Ovary (tissue), 3 donors: ENCODE measurements around the gene HSD11B1L.

ENCODE experiments used
- EP300 ChIP-seq: sonication (generic); formaldehyde crosslinking; IDR thresholded peaks from one replicate; pipeline ENCODE4 v1.6.1; 2017; ENCODE audit warnings: antibody characterized with exemption
- POLR2A ChIP-seq: fragments of 450-650 bp; IDR thresholded peaks from one replicate; pipeline ENCODE4 v1.6.1; 2017; ENCODE audit warnings: antibody characterized with exemption, mild to moderate bottlenecking, moderate library complexity
- TF ChIP-seq, protein P1 (sequence below), 3 donors: fragments of 450-650 bp in 2 of 3; fragments of 200-600 bp in 1 of 3; IDR thresholded peaks; one replicate each; pipeline versions ENCODE4 v1.5.1 to v1.8.0; 2016 to 2022; ENCODE audit warnings: antibody characterized with exemption in 3 of 3, mild to moderate bottlenecking in 1 of 3
- donor health status: DM: no; HTN: no; CAD: no.

DNA sequence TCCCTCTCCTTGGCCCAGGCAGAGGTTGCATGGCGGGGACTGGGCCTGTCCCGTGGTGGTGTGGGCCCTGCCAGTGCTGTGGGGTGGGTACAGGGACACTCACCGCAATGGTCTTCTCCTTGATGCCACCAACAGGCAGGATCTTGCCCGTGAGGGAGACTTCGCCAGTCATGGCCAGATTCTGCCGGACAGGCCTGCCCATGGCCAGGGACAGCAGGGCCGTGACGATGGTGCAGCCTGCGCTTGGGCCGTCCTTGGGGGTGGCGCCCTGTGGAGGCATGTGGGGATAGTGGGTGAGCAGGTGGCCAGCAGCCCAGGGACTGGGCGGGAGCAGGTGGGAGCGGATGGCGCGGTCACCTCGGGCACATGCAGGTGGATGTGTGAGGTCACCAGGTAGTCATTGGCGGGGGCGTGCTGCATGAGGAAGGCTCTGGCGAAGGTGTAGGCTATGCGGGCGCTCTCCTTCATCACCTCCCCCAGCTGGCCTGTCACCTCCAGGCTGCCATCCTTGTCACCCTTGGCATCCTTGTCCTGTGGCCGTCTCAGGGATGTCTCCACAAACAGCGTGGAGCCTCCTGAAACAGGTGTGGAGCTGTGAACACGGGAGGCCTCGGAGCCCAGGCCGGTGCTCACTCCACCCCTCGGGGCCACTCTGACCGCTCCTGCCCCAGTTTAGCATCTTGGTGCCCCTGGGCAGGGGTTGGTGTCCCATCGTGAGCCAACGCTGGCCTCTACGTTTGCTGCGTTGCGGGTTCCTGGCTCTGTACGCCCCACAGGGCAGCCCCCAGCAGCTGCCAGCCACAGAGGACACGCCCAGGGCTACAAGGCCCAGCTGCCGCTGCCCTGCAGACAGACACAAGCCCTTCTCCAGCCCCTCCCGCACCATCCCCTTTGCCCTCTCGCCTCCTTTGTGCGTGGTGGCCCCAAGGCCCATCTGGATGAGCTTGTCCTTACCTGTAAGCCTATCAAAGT lies 12.7 kb downstream of the HSD11B1L start:
- TF ChIP-seq, protein P1, sequence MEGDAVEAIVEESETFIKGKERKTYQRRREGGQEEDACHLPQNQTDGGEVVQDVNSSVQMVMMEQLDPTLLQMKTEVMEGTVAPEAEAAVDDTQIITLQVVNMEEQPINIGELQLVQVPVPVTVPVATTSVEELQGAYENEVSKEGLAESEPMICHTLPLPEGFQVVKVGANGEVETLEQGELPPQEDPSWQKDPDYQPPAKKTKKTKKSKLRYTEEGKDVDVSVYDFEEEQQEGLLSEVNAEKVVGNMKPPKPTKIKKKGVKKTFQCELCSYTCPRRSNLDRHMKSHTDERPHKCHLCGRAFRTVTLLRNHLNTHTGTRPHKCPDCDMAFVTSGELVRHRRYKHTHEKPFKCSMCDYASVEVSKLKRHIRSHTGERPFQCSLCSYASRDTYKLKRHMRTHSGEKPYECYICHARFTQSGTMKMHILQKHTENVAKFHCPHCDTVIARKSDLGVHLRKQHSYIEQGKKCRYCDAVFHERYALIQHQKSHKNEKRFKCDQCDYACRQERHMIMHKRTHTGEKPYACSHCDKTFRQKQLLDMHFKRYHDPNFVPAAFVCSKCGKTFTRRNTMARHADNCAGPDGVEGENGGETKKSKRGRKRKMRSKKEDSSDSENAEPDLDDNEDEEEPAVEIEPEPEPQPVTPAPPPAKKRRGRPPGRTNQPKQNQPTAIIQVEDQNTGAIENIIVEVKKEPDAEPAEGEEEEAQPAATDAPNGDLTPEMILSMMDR (IDR thresholded peaks at IDR 0.05): no peak
- TF ChIP-seq POLR2A (no peak), EP300 (no peak)
